Osteoblast (primary cell): Measurements from ENCODE around the gene NDRG3. TPM values are rescaled to one million over a fixed set of nuclear protein-coding genes. Genes with fewer than 3 reads are reported as not detected.

Source experiments
- DNase-seq: peaks from one replicate; pipeline ENCODE4 v3.0.0; 2011; ENCODE audit warnings: low spot score, mixed read lengths; ENCODE audit not compliant: insufficient read length; ENCODE audit errors: missing footprints
- H2AFZ ChIP-seq: 2 replicates; pipeline ENCODE4 v1.6.0; 2011; ENCODE audit warnings: mild to moderate bottlenecking, low read length
- H3K27ac ChIP-seq: 2 replicates; pipeline ENCODE4 v1.5.1; 2011; ENCODE audit warnings: mild to moderate bottlenecking, low read depth, low read length, moderate library complexity
- H3K27me3 ChIP-seq: 2 replicates; pipeline ENCODE4 v1.6.0; 2012; ENCODE audit warnings: mild to moderate bottlenecking, control low read depth, inconsistent platforms, low read length, moderate library complexity; ENCODE audit not compliant: insufficient read depth
- H3K36me3 ChIP-seq: 2 replicates; pipeline ENCODE4 v1.5.1; 2011; ENCODE audit warnings: mild to moderate bottlenecking, low read length, control low read depth, moderate library complexity; ENCODE audit not compliant: insufficient read depth
- H3K4me1 ChIP-seq: 2 replicates; pipeline ENCODE4 v1.5.1; 2011; ENCODE audit warnings: mild to moderate bottlenecking, low read length, control low read depth, moderate library complexity; ENCODE audit not compliant: insufficient read depth
- H3K4me2 ChIP-seq: 2 replicates; pipeline ENCODE4 v1.6.0; 2011; ENCODE audit warnings: mild to moderate bottlenecking, low read length; ENCODE audit not compliant: insufficient read depth
- H3K4me3 ChIP-seq: fragments of 200-600 bp; sonication (generic); 3 replicates; pipeline ENCODE4 v1.5.1; 2012; ENCODE audit warnings: mild to moderate bottlenecking, low read length, inconsistent platforms; ENCODE audit not compliant: insufficient read depth
- H3K79me2 ChIP-seq: 2 replicates; pipeline ENCODE4 v1.6.0; 2012; ENCODE audit warnings: mild to moderate bottlenecking, low read length, control low read depth, inconsistent platforms; ENCODE audit not compliant: insufficient read depth
- H3K9me3 ChIP-seq: 2 replicates; pipeline ENCODE4 v1.5.1; 2011; ENCODE audit warnings: low read depth, low read length, control low read depth
- H4K20me1 ChIP-seq: 2 replicates; pipeline ENCODE4 v1.6.0; 2012; ENCODE audit warnings: mild to moderate bottlenecking, low read length, control low read depth; ENCODE audit not compliant: insufficient read depth
- CTCF ChIP-seq: IDR thresholded peaks from 2 replicates; pipeline ENCODE4 v1.5.1; 2011; ENCODE audit warnings: mild to moderate bottlenecking, low read depth, low read length, moderate library complexity; ENCODE audit errors: extremely low read depth
- total RNA-seq: library from RNA; depleted of rRNA; stranded (reverse); fragments of >200 nt; gene quantifications from 2 replicates; pipeline ENCODE4 v1.2.3, GENCODE V29; 2012

NDRG3 gene
- total RNA-seq, 1 donor = 26.4 TPM

DNA sequence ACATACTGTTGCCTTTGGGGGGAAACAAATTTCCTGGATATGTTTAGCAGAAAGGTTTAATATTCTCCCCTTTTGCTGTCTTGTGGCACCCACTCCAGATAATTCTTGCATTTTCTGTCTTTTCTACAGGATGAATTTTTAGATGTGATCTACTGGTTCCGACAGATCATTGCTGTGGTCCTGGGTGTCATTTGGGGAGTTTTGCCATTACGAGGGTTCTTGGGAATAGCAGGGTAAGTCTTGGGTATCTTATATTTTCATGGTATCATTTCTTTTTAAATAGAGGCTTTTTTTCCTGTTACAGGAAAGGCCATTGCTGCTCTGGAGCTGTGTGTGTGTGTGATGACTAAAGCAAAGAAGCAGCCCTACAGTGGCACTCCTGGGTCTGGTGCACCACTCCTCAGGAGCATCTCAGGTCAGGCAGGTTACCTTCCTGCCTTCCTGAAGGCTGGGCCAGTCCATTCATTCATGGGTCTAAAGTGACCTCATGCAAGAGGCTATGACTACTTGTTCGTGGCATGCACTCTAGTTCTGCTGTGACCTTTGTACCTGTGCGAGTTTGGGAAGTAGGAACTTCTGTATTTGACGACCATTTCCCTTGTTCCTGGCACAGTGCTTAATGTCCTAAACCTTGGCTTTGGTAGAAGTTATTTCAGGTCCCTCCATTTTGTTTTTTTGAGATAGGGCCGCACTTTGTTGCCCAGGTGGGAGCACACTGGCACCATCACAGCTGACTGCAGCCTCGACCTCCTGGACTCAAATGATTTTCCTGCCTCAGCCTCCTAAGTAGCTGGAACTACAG is 138.1 kb downstream of the NDRG3 start:
- Histone ChIP-seq H3K36me3 (peaks cover 51% of the 10 kb centered on the region), H3K4me3 (no peak overlapping the region)
- TF ChIP-seq CTCF = no peak

GRCh38 chr20:36606158-36607066 is 139.5 kb downstream of the NDRG3 start:
- no peak for TF ChIP-seq CTCF
- peak; percentile 72 for DNase-seq
- peak overlapping the region; percentile 48 for H3K27ac ChIP-seq

More for the DNA sequence above, 138.1 kb downstream of the NDRG3 start:
- no peak for DNase-seq
- H3K27ac ChIP-seq = no peak overlapping the region
- H3K4me2 ChIP-seq = peak overlapping the region; percentile 98
- peaks cover 40% of the 10 kb centered on the region for H3K79me2 ChIP-seq
- H3K4me1 ChIP-seq = peaks cover 17% of the 10 kb centered on the region
- no peaks in the 10 kb centered on the region for H3K27me3 ChIP-seq
- H3K9me3 ChIP-seq = no peaks in the 10 kb centered on the region
- peaks cover 21% of the 10 kb centered on the region for H4K20me1 ChIP-seq
- H2AFZ ChIP-seq = no peak overlapping the region

DNA sequence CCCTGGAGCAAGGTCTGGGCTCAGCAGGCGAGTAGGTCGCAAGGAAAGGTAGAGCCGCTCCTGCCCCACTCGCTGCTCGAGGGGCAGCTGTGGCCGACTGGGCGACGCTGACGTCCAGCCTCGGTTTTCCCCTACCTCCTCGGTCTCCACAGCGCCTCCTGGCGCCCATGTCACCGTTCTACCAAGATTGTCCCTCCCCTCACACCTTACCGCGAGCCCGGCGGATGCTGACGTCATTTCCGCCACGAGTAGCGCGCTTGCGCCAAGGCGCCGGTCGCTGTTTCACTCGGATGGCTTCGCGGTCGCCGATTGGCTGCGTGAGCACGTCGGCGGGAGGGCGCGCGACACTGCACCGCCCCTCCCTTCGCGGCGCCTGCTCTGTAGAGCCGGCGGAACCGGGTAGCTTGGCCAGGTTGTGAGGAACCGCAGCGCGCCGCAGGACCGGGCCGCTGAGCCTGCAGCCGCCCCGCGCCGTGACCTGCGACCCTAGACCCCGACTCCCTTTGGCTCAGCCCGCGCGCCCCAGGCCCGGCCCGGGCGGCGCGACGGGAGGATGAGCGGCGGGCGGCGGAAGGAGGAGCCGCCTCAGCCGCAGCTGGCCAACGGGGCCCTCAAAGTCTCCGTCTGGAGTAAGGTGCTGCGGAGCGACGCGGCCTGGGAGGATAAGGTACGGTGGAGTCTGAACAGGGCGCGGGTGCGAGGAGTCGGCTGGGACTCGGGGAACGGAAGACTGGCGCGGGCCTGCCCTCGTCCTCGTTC is 140.3 kb downstream of the NDRG3 start, which contains the start of gene RAB5IF:
Gene RAB5IF, plus strand, starts transcription at position 381 of the 759 bp plus-strand sequence. Its CDS starts 173 bp downstream, at position 554.
- H3K4me2 ChIP-seq = peak within 1 kb of the TSS; percentile 98
- H3K9me3 ChIP-seq = no peaks in the 10 kb centered on the region
- peak within 1 kb of the TSS; percentile 93 for H3K4me3 ChIP-seq
- peak; percentile 96 for TF ChIP-seq CTCF
- peaks cover 21% of the 10 kb centered on the region for H4K20me1 ChIP-seq
- peak; percentile 98 for DNase-seq
- no peaks in the 10 kb centered on the region for H3K27me3 ChIP-seq
- peak within 1 kb of the TSS; percentile 93 for H2AFZ ChIP-seq
- peaks cover 31% of the 10 kb centered on the region for H3K36me3 ChIP-seq
- H3K27ac ChIP-seq = peak within 1 kb of the TSS; percentile 73
- peaks cover 38% of the 10 kb centered on the region for H3K79me2 ChIP-seq
- H3K4me1 ChIP-seq = peaks cover 17% of the 10 kb centered on the region

More at GRCh38 chr20:36606158-36607066, 139.5 kb downstream of the NDRG3 start:
- H3K4me3 ChIP-seq = peak overlapping the region; percentile 93
- H4K20me1 ChIP-seq = peaks cover 21% of the 10 kb centered on the region
- H3K79me2 ChIP-seq = peaks cover 40% of the 10 kb centered on the region
- peak overlapping the region; percentile 45 for H2AFZ ChIP-seq
- H3K27me3 ChIP-seq = no peaks in the 10 kb centered on the region
- peaks cover 38% of the 10 kb centered on the region for H3K36me3 ChIP-seq
- peak overlapping the region; percentile 98 for H3K4me2 ChIP-seq
- H3K9me3 ChIP-seq = no peaks in the 10 kb centered on the region
- H3K4me1 ChIP-seq = peaks cover 17% of the 10 kb centered on the region
